Small intestine (tissue), 7 donors: ENCODE measurements around the gene STXBP6. TPM values are rescaled to one million over a fixed set of nuclear protein-coding genes. Genes with fewer than 3 reads are reported as not detected.

Experiments
- DNase-seq, 2 donors: peaks; one replicate each; pipeline versions ENCODE4 v3.0.0 to v3.0.0-alpha.2; 2013
- FAIRE-seq: peaks from 2 replicates; lab custom pipeline; 2012; peaks lifted over from hg19 to GRCh38; lab: Jason Lieb, UNC
- H3K27ac ChIP-seq, 3 donors: one replicate each; pipeline ENCODE4 v1.5.1; 2013; ENCODE audit warnings: low read length in 2 of 3, mild to moderate bottlenecking in 2 of 3, control low read depth in 1 of 3, inconsistent platforms in 1 of 3, low read depth in 1 of 3, moderate library complexity in 1 of 3
- H3K27me3 ChIP-seq, 3 donors: one replicate each; pipeline ENCODE4 v1.6.1; 2013; ENCODE audit warnings: low read length in 3 of 3, inconsistent platforms in 1 of 3; ENCODE audit not compliant: control insufficient read depth in 3 of 3, insufficient read depth in 3 of 3
- H3K36me3 ChIP-seq, 3 donors: one replicate each; pipeline ENCODE4 v1.6.1; 2013; ENCODE audit warnings: low read length in 3 of 3, inconsistent platforms in 1 of 3, low read depth in 1 of 3, mild to moderate bottlenecking in 1 of 3, moderate library complexity in 1 of 3; ENCODE audit not compliant: control insufficient read depth in 3 of 3, insufficient read depth in 2 of 3
- H3K4me1 ChIP-seq, 3 donors: one replicate each; pipeline ENCODE4 v1.6.1; 2013; ENCODE audit warnings: low read length in 2 of 3, inconsistent platforms in 1 of 3, low read depth in 1 of 3, mild to moderate bottlenecking in 1 of 3, moderate library complexity in 1 of 3; ENCODE audit not compliant: control insufficient read depth in 3 of 3, insufficient read depth in 2 of 3
- H3K4me3 ChIP-seq, 3 donors: one replicate each; pipeline ENCODE4 v1.5.1; 2013; ENCODE audit warnings: low read length in 3 of 3, control low read depth in 1 of 3, inconsistent platforms in 1 of 3, low read depth in 1 of 3, mild to moderate bottlenecking in 1 of 3, moderate library complexity in 1 of 3
- H3K9me3 ChIP-seq, 2 donors: one replicate each; pipeline ENCODE4 v1.6.1; 2013; ENCODE audit warnings: low read depth in 1 of 2, low read length in 1 of 2; ENCODE audit not compliant: control insufficient read depth in 2 of 2, insufficient read depth in 1 of 2
- WGBS, 3 donors: extraction: QIAGEN DNeasy Blood & Tissue Kit; methylation state at CpG; one replicate each; pipeline ENCODE4 v1.1.7; 2013; 5-methylcytosine and 5-hydroxymethylcytosine counted together
- polyA plus RNA-seq, 4 donors: library from polyadenylated mRNA; stranded (reverse) in 3 of 4; unstranded in 1 of 4; fragments of 200-250 nt in 3 of 4; fragments of 120-200 nt in 1 of 4; gene quantifications; one replicate each; pipeline versions ENCODE4 v1.2.1 to v1.2.3, GENCODE V29; 2013
- donor health status: healthy with polysubstance abuse.
- donor health status: control.
- donor health status: control.
- donor health status: Bipolar disorder and iron deficiency.
- donor health status: healthy.

STXBP6 gene
- polyA plus RNA-seq, 4 donors: 12.7 to 53.7 (median 24.0) TPM

- FAIRE-seq (peak; percentile 71), DNase-seq (peak; percentile 66 to 95)
- H3K4me3 ChIP-seq: no peak overlapping the region
- H3K9me3 ChIP-seq: no peaks in the 10 kb centered on the region
- H3K36me3 ChIP-seq: peaks cover 0 to 8% (median 0%) of the 10 kb centered on the region in 3 donors
- peaks cover 1 to 17% (median 2%) of the 10 kb centered on the region in 3 donors for H3K4me1 ChIP-seq
- H3K27ac ChIP-seq: peak overlapping the region; percentile 35 to 71 (median 49)
- H3K27me3 ChIP-seq: no peaks in the 10 kb centered on the region
- WGBS, 3 donors: 21 to 57% (median 25%) methylated on average over 4 of the region's 4 CpGs
Measured at GRCh38 chr14:25041484-25041883, 8.5 kb downstream of the STXBP6 start.

DNA sequence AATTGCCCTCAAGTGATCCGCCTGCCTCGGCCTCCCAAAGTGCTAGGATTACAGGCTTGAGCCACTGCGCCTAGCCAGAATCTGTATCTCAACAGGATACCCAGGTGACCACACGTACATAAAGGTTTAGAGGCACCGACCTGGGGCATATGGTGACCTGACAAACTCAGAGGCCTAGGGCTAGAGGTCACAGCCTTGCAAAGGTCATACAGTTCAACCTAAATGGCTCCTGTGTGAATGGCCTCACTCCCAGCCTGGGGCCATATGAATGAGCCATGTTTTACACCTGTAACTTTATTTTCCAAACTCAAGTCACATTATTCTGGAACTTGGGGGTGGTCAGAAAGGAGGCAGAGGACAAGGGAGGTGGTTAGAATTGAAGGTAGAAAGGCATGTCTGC lies 10.0 kb downstream of the STXBP6 start:
- no peaks in the 10 kb centered on the region for H3K27me3 ChIP-seq
- H3K4me3 ChIP-seq: no peak overlapping the region
- no peaks in the 10 kb centered on the region for H3K9me3 ChIP-seq
- H3K4me1 ChIP-seq: peaks cover 1 to 21% (median 2%) of the 10 kb centered on the region in 3 donors
- WGBS, 3 donors: 91 to 92% (median 92%) methylated on average over 5 of the region's 5 CpGs
- no peak overlapping the region for H3K27ac ChIP-seq
- no peak for DNase-seq
- H3K36me3 ChIP-seq: peaks cover 0 to 8% (median 0%) of the 10 kb centered on the region in 3 donors
- FAIRE-seq: no peak

DNA sequence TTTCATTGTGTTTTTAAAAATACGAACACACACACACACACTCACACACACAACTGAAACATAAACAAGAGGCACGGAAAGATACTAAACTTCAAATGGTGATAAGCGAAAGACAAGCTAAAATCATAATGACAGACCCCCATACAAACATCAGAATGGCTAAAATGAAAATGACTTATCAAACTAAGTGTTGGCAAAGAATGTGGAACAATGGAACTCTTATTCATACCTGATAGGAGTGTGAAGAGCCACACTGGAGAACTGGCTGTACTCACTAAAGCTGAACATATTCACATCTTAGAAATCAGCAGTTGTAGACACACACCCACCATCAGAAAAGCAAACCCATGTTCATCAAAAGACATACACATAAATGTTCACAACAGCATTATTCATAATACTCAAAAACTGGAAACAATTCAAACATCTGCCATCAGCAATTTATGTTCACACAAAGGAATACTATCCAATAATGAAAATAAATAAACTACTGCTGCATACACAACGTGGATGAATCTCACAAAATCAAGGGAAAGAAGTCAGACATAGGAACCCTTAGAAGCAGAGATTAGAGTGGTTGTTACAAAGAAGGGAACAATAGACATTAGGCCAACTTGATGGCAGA lies 11.8 kb downstream of the STXBP6 start:
- Histone ChIP-seq H3K4me1 (peaks cover 1 to 24% (median 2%) of the 10 kb centered on the region in 3 donors), H3K27me3 (no peaks in the 10 kb centered on the region), H3K9me3 (no peaks in the 10 kb centered on the region), H3K27ac (no peak overlapping the region), H3K36me3 (no peaks in the 10 kb centered on the region), H3K4me3 (no peak overlapping the region)
- no peak for DNase-seq
- WGBS, 3 donors: 70 to 91% (median 83%) methylated on average over 4 of the region's 4 CpGs
- no peak for FAIRE-seq

GRCh38 chr14:25037032-25037431 lies 12.9 kb downstream of the STXBP6 start:
- Histone ChIP-seq H3K9me3 (no peaks in the 10 kb centered on the region), H3K27ac (no peak overlapping the region), H3K27me3 (no peaks in the 10 kb centered on the region), H3K4me1 (peaks cover 1 to 18% (median 2%) of the 10 kb centered on the region in 3 donors), H3K36me3 (no peaks in the 10 kb centered on the region), H3K4me3 (no peak overlapping the region)
- FAIRE-seq: no peak
- DNase-seq: no peak
- WGBS, 3 donors: 77 to 85% (median 81%) methylated on average over 2 of the region's 2 CpGs

DNA sequence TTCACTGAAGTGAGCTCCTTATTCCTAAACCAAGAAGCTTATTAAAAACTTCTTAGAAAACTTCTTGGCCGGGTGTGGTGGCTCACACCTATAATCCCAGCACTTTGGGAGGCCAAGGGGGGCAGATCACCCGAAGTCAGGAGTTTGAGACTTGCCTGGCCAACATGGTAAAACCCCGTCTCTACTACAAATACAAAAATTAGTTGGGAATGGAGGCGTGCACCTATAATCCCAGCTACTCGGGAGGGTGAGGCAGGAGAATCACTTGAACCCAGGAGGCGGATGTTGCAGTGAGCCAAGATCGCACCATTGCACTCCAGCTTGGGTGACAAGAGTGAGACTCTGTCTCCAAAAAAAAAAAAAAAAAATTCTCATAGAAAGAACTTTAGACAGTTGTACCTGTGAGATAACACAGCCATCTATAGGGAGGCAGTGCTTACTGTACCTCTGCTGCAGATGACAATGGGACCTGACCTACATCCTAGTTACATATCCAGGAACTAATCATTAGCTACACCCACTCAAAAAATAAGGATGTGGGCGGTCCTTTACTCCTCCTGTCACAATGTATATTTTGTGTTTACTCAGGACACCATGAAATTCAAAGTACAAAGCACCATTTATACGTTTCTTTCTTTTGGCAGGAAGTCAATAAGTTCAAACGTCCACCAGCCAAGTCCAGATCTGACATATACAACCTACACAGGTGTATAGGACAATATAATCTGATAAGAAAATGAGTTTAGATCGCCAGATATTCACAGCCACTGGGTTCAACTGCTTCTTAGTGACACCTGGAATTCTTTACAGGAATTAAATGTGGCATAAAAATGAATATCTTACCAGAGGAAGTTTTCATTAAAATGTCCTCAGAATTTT lies 14.9 kb downstream of the STXBP6 start:
- peak overlapping the region in 1 of 3 donors; percentile 23 for H3K27ac ChIP-seq
- H3K4me1 ChIP-seq: peaks cover 0 to 6% (median 2%) of the 10 kb centered on the region in 3 donors
- no peaks in the 10 kb centered on the region for H3K36me3 ChIP-seq
- WGBS, 3 donors: 46 to 71% (median 66%) methylated on average over 11 of the region's 11 CpGs
- H3K27me3 ChIP-seq: no peaks in the 10 kb centered on the region
- no peaks in the 10 kb centered on the region for H3K9me3 ChIP-seq
- H3K4me3 ChIP-seq: no peak overlapping the region
- DNase-seq (peak; percentile 80 to 90), FAIRE-seq (no peak)

GRCh38 chr14:25033358-25033757 lies 16.6 kb downstream of the STXBP6 start:
- Histone ChIP-seq H3K36me3 (no peaks in the 10 kb centered on the region), H3K4me3 (no peak overlapping the region), H3K4me1 (peaks cover 0 to 6% (median 2%) of the 10 kb centered on the region in 3 donors), H3K9me3 (no peaks in the 10 kb centered on the region), H3K27ac (no peak overlapping the region), H3K27me3 (no peaks in the 10 kb centered on the region)
- FAIRE-seq: no peak
- DNase-seq: no peak
- WGBS, 3 donors: 92 to 100% (median 92%) methylated on average over 1 of the region's 1 CpG

- Histone ChIP-seq H3K27ac (no peak overlapping the region), H3K4me3 (no peak overlapping the region), H3K27me3 (no peaks in the 10 kb centered on the region), H3K4me1 (peaks cover 0 to 6% (median 0%) of the 10 kb centered on the region in 3 donors), H3K36me3 (no peaks in the 10 kb centered on the region), H3K9me3 (no peaks in the 10 kb centered on the region)
- FAIRE-seq: no peak
- DNase-seq: no peak
- 90 to 97% (median 94%) methylated on average over 10 of the region's 10 CpGs for WGBS, 3 donors
Measured at GRCh38 chr14:25032092-25032784, 17.7 kb downstream of the STXBP6 start.

- WGBS, 3 donors: 87 to 91% (median 89%) methylated on average over 4 of the region's 4 CpGs
Measured at GRCh38 chr14:25026476-25027137, 23.3 kb downstream of the STXBP6 start.

More at GRCh38 chr14:25026476-25027137, 23.3 kb downstream of the STXBP6 start:
- H3K9me3 ChIP-seq: no peaks in the 10 kb centered on the region
- no peak overlapping the region for H3K4me3 ChIP-seq
- FAIRE-seq (no peak), DNase-seq (no peak)
- H3K27me3 ChIP-seq: no peaks in the 10 kb centered on the region
- H3K36me3 ChIP-seq: no peaks in the 10 kb centered on the region
- H3K27ac ChIP-seq: no peak overlapping the region
- no peaks in the 10 kb centered on the region for H3K4me1 ChIP-seq
